Panc1 (cell line): ENCODE measurements around the gene SPA17. TPM values are rescaled to one million over a fixed set of nuclear protein-coding genes. Genes with fewer than 3 reads are reported as not detected.

Source experiments
- ATAC-seq: fragments of 200-7000 bp; cut with Tn5 transposase; 2 replicates; pipeline ENCODE4 v1.9.1; 2020; ENCODE audit warnings: mild to moderate bottlenecking, moderate library complexity
- BruUV-seq: library from RNA; stranded (reverse); fragments of 400-500 nt; replicated peaks from 2 replicates; lab custom pipeline; 2021; lab: Mats Ljungman, UMichigan
- CTCF ChIA-PET: fragments of 300-600 bp; sonication (Branson Sonifier 250); formaldehyde crosslinking; loops from one replicate; lab custom pipeline; 2022; ENCODE audit warnings: antibody characterized with exemption; lab: Charles Lee
- POLR2A ChIA-PET: fragments of 300-600 bp; sonication (Branson Sonifier 250); formaldehyde crosslinking; loops from one replicate; lab custom pipeline; 2022; ENCODE audit warnings: antibody characterized with exemption; lab: Charles Lee
- DNase-seq: peaks from one replicate; pipeline ENCODE4 v3.0.0-alpha.2; 2010; ENCODE audit warnings: low read depth, low spot score
- H3K27ac ChIP-seq: 2 replicates; pipeline ENCODE4 v1.5.1; 2011; ENCODE audit warnings: mild to moderate bottlenecking, low read length, inconsistent platforms
- H3K27me3 ChIP-seq: fragments of 200-500 bp; sonication (Bioruptor generic); 2 replicates; pipeline ENCODE4 v1.6.0; 2014; ENCODE audit warnings: low read length, inconsistent platforms; ENCODE audit not compliant: control insufficient read depth, insufficient read depth
- H3K36me3 ChIP-seq: fragments of 200-500 bp; sonication (Bioruptor generic); 2 replicates; pipeline ENCODE4 v1.5.1; 2014; ENCODE audit warnings: inconsistent platforms, mild to moderate bottlenecking, low read length, moderate library complexity; ENCODE audit not compliant: control insufficient read depth, insufficient read depth
- H3K4me1 ChIP-seq: 2 replicates; pipeline ENCODE4 v1.5.1; 2011; ENCODE audit warnings: inconsistent platforms, mild to moderate bottlenecking, low read length, moderate library complexity; ENCODE audit not compliant: control insufficient read depth, insufficient read depth
- H3K4me3 ChIP-seq, 2 experiments: 2 replicates each; pipeline ENCODE4 v1.5.1; 2011 to 2012; ENCODE audit warnings: low read depth in 2 of 2, low read length in 2 of 2, mild to moderate bottlenecking in 2 of 2, inconsistent platforms in 1 of 2, moderate library complexity in 1 of 2
- H3K9me3 ChIP-seq: fragments of 200-500 bp; sonication (Bioruptor generic); 2 replicates; pipeline ENCODE4 v1.5.1; 2014; ENCODE audit warnings: low read depth, mild to moderate bottlenecking, inconsistent platforms, low read length, moderate library complexity; ENCODE audit not compliant: control insufficient read depth, insufficient read depth
- POLR2AphosphoS5 ChIP-seq: IDR thresholded peaks from 2 replicates; pipeline ENCODE4 v1.6.1; 2012; ENCODE audit warnings: mild to moderate bottlenecking, low read depth, low read length, moderate library complexity
- SIN3A ChIP-seq: IDR thresholded peaks from 2 replicates; pipeline ENCODE4 v1.6.1; 2012; ENCODE audit warnings: low read depth, mild to moderate bottlenecking, low read length, moderate library complexity, borderline replicate concordance; ENCODE audit not compliant: insufficient read depth
- TCF7L2 ChIP-seq: IDR thresholded peaks from 2 replicates; pipeline ENCODE4 v1.6.1; 2011; ENCODE audit warnings: mild to moderate bottlenecking, low read depth, low read length, inconsistent platforms
- in situ Hi-C: cut with HindIII; loops from 2 replicates; pipeline ENCODE4 v1.10.0; 2016; ENCODE audit warnings: low sequenced_read_pairs, low pct_unique_long_range_greater_than_20kb
- intact Hi-C: fragments of 100-400 bp; cut with micrococcal nuclease; formaldehyde crosslinking; loops from one replicate; pipeline ENCODE4 v1.10.0; 2022; ENCODE audit not compliant: unreplicated experiment
- total RNA-seq: library from RNA; stranded (reverse); gene quantifications from one replicate; pipeline ENCODE4 v1.2.1, GENCODE V29; 2021; ENCODE audit not compliant: unreplicated experiment
- TF ChIP-seq, protein P1 (sequence below): fragments of 450-650 bp; IDR thresholded peaks from 2 replicates; pipeline ENCODE4 v1.5.1; 2017; ENCODE audit warnings: mild to moderate bottlenecking
- TF ChIP-seq, protein P2 (sequence below), 2 experiments: IDR thresholded peaks; 2 replicates each; pipeline ENCODE4 v1.6.1; 2011 to 2012; ENCODE audit warnings: low read depth in 2 of 2, control low read depth in 1 of 2, low read length in 1 of 2, mild to moderate bottlenecking in 1 of 2, moderate library complexity in 1 of 2; ENCODE audit not compliant: insufficient read depth in 1 of 2

The SPA17 gene
- total RNA-seq, 1 experiment from 2014 or later = 10.1 TPM

DNA sequence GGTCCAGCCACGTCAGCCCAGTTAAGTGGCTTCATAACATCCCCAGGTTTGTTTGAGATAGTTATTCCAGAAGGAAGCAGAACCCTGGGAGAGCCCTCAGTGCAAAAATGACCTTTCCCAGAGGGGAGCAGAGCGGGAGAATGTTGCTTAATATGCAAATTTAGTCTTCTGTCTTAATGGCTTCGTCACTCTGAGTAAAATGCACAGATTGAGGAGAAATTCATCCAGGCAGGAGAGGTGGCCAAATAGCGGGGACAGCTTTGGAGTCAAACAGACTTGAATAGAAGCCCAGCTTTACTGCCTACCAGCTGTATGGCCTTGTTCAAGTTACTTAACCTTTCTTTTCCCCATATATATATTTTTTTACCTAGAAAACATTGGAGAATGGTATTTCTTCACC is 53.8 kb downstream of the SPA17 start:
- H3K4me1 ChIP-seq = no peaks in the 10 kb centered on the region
- BruUV-seq = no TSS peak
- peaks cover 22% of the 10 kb centered on the region for H3K27me3 ChIP-seq
- TF ChIP-seq POLR2AphosphoS5 (no peak), SIN3A (no peak), TCF7L2 (no peak)
- TF ChIP-seq, protein P1, sequence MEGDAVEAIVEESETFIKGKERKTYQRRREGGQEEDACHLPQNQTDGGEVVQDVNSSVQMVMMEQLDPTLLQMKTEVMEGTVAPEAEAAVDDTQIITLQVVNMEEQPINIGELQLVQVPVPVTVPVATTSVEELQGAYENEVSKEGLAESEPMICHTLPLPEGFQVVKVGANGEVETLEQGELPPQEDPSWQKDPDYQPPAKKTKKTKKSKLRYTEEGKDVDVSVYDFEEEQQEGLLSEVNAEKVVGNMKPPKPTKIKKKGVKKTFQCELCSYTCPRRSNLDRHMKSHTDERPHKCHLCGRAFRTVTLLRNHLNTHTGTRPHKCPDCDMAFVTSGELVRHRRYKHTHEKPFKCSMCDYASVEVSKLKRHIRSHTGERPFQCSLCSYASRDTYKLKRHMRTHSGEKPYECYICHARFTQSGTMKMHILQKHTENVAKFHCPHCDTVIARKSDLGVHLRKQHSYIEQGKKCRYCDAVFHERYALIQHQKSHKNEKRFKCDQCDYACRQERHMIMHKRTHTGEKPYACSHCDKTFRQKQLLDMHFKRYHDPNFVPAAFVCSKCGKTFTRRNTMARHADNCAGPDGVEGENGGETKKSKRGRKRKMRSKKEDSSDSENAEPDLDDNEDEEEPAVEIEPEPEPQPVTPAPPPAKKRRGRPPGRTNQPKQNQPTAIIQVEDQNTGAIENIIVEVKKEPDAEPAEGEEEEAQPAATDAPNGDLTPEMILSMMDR = no peak
- TF ChIP-seq, protein P2, sequence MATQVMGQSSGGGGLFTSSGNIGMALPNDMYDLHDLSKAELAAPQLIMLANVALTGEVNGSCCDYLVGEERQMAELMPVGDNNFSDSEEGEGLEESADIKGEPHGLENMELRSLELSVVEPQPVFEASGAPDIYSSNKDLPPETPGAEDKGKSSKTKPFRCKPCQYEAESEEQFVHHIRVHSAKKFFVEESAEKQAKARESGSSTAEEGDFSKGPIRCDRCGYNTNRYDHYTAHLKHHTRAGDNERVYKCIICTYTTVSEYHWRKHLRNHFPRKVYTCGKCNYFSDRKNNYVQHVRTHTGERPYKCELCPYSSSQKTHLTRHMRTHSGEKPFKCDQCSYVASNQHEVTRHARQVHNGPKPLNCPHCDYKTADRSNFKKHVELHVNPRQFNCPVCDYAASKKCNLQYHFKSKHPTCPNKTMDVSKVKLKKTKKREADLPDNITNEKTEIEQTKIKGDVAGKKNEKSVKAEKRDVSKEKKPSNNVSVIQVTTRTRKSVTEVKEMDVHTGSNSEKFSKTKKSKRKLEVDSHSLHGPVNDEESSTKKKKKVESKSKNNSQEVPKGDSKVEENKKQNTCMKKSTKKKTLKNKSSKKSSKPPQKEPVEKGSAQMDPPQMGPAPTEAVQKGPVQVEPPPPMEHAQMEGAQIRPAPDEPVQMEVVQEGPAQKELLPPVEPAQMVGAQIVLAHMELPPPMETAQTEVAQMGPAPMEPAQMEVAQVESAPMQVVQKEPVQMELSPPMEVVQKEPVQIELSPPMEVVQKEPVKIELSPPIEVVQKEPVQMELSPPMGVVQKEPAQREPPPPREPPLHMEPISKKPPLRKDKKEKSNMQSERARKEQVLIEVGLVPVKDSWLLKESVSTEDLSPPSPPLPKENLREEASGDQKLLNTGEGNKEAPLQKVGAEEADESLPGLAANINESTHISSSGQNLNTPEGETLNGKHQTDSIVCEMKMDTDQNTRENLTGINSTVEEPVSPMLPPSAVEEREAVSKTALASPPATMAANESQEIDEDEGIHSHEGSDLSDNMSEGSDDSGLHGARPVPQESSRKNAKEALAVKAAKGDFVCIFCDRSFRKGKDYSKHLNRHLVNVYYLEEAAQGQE (IDR thresholded peaks at IDR 0.05; ENCODE audit: insufficient read depth in 1 of 2, low read depth in 2 of 2, low read length in 1 of 2) = no peak
- DNase-seq (no peak), ATAC-seq (no peak)
- intact Hi-C loops (no loop called here), in situ Hi-C loops (no loop called here)
- H3K4me3 ChIP-seq = no peak overlapping the region
- no peaks in the 10 kb centered on the region for H3K9me3 ChIP-seq
- H3K36me3 ChIP-seq = no peaks in the 10 kb centered on the region
- ChIA-PET POLR2A (no interaction called here), CTCF (no interaction called here)
- no peak overlapping the region for H3K27ac ChIP-seq

DNA sequence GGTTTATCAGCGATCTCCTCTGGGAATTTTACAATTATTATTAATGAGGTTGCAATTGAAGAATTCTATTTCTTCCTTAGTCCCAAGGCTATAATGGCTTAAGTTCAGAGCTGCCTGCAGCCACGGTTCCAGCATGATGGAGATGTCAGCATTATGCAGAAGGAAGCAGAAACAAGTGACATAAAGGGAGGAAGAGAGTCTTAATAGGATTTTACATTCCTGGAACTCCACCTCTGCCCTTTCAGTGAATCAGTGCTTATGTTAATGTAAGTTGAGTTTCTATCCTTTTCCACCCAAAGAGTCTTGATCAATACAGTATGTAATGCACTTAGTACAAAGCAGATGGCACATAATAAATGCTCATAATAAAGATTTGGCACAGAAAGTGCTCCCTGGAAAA is 54.4 kb downstream of the SPA17 start:
- ChIA-PET POLR2A (no interaction called here), CTCF (interaction anchor here (0.6 kb wide), 1 partner anchor 38 kb away, joined by 7 read pairs; no protein-coding TSS in a partner anchor)
- Histone ChIP-seq H3K9me3 (no peaks in the 10 kb centered on the region), H3K27me3 (peaks cover 19% of the 10 kb centered on the region), H3K4me1 (no peaks in the 10 kb centered on the region), H3K27ac (no peak overlapping the region), H3K36me3 (no peaks in the 10 kb centered on the region), H3K4me3 (no peak overlapping the region)
- ATAC-seq = no peak
- DNase-seq = no peak
- TF ChIP-seq TCF7L2 (no peak), POLR2AphosphoS5 (no peak), SIN3A (no peak)
- TF ChIP-seq, protein P1 = no peak
- TF ChIP-seq, protein P2 (IDR thresholded peaks at IDR 0.05; ENCODE audit: insufficient read depth in 1 of 2, low read depth in 2 of 2, low read length in 1 of 2) = no peak
- in situ Hi-C loops (no loop called here), intact Hi-C loops (no loop called here)
- no TSS peak for BruUV-seq
